K562 (cell line): ENCODE data around the gene EXTL1. TPM values are rescaled to one million over a fixed set of nuclear protein-coding genes. Genes with fewer than 3 reads are reported as not detected.
A peak's percentile ranks its signal among the peaks of the same experiment; 100 is the strongest.

ENCODE experiments used
- ADNP ChIP-seq: fragments of 200-800 bp; sonication (Bioruptor generic); IDR thresholded peaks from 2 replicates; pipeline ENCODE4 v1.6.1; 2016; ENCODE audit warnings: missing genetic modification characterization, missing compliant biosample characterization
- CBX1 ChIP-seq: sonication (generic); IDR thresholded peaks from 2 replicates; pipeline ENCODE4 v1.6.1; 2016; ENCODE audit warnings: antibody characterized with exemption, low read depth, mild to moderate bottlenecking
- CHD4 ChIP-seq: fragments of 200-600 bp; sonication (generic); IDR thresholded peaks from 3 replicates; pipeline ENCODE4 v1.6.1; 2012; ENCODE audit warnings: low read depth, mild to moderate bottlenecking, mixed read lengths, low read length, inconsistent platforms; ENCODE audit not compliant: insufficient read depth, insufficient replicate concordance, poor library complexity, severe bottlenecking
- HDAC2 ChIP-seq: fragments of 450-650 bp; IDR thresholded peaks from 2 replicates; pipeline ENCODE4 v1.6.1; 2016; ENCODE audit warnings: mild to moderate bottlenecking
- MGA ChIP-seq: fragments of 450-650 bp; IDR thresholded peaks from 2 replicates; pipeline ENCODE4 v1.6.1; 2016; ENCODE audit warnings: mild to moderate bottlenecking, moderate library complexity
- NFE2L1 ChIP-seq: fragments of 450-650 bp; IDR thresholded peaks from 2 replicates; pipeline ENCODE4 v1.6.1; 2016; ENCODE audit warnings: missing genetic modification characterization, low read depth, mild to moderate bottlenecking, missing compliant biosample characterization, moderate library complexity, borderline replicate concordance
- PTBP1 ChIP-seq: fragments of 200-400 bp; formaldehyde crosslinking; IDR thresholded peaks from 2 replicates; pipeline ENCODE4 v1.6.1; 2017; ENCODE audit warnings: low read depth, low read length
- RB1 ChIP-seq: fragments of 450-650 bp; IDR thresholded peaks from 2 replicates; pipeline ENCODE4 v1.6.1; 2017; ENCODE audit warnings: low read depth, mild to moderate bottlenecking
- RBM25 ChIP-seq: fragments of 200-400 bp; formaldehyde crosslinking; IDR thresholded peaks from 2 replicates; pipeline ENCODE4 v1.6.1; 2018; ENCODE audit warnings: low read length, low read depth, moderate library complexity; ENCODE audit not compliant: severe bottlenecking
- TARDBP ChIP-seq: fragments of 450-650 bp; IDR thresholded peaks from 2 replicates; pipeline ENCODE4 v1.6.1; 2016
- ZBTB12 ChIP-seq: fragments of 250-450 bp; sonication (Bioruptor Pico); IDR thresholded peaks from 2 replicates; pipeline ENCODE4 v1.4.0; 2020
- ZNF740 ChIP-seq, 3 experiments: fragments of 200-800 bp in 1 of 3; sonication (Bioruptor generic) in 1 of 3; sonication (generic) in 1 of 3; formaldehyde crosslinking in 1 of 3; IDR thresholded peaks; 2 replicates each; pipeline versions ENCODE4 v1.6.1 to v1.8.0; 2016 to 2022; ENCODE audit warnings: mild to moderate bottlenecking in 2 of 3, missing compliant biosample characterization in 2 of 3, missing genetic modification characterization in 2 of 3, missing genetic modification reagents in 1 of 3
- polyA plus RNA-seq, 8 experiments: library from polyadenylated mRNA; depleted of rRNA in 4 of 8; stranded (reverse) in 5 of 8; unstranded in 3 of 8; fragments of >200 nt; fragmentation: Nextera tagmentation in 2 of 8; fragmentation: Illumina TruSeq in 1 of 8; extraction: Ambion mirVana in 2 of 8; extraction: Trizol in 1 of 8; gene quantifications; 2 replicates each; pipeline versions ENCODE4 v1.2.1 to v1.2.3, GENCODE V29; 2011 to 2014; ENCODE audit warnings: inconsistent platforms in 1 of 8, missing spikeins in 1 of 8
- total RNA-seq, 7 experiments: library from RNA; depleted of rRNA in 6 of 7; stranded (reverse); fragments of >200 nt in 6 of 7; fragmentation: Illumina TruSeq in 2 of 7; extraction: Trizol in 2 of 7; gene quantifications; 2 replicates each; pipeline versions ENCODE4 v1.2.1 to v1.2.3, GENCODE V29; 2011 to 2021; ENCODE audit warnings: low replicate concordance in 1 of 7

Gene EXTL1
- total and polyA plus RNA-seq, 9 of the 15 experiments (the other 6 are each of a cell fraction or from before 2014, with no cell fraction given) = 0.04 to 0.23 (median 0.08) TPM; not detected in 3

GRCh38 chr1:26058052-26058595 is 36.5 kb downstream of the EXTL1 start (continued):
- TF ChIP-seq MGA (no peak), TARDBP (no peak), ZBTB12 (no peak), CHD4 (peak; percentile 73), PTBP1 (0 out of 2 replicates have a peak, but pooled peaks have one; percentile 42), RBM25 (peak; percentile 97), CBX1 (peak; percentile 64; the same call in 1 of the 2 replicates), HDAC2 (peak; percentile 40; the same call in 1 of the 2 replicates), ZNF740 (CRISPR knock-in tag; IDR thresholded peaks at IDR 0.05) (peak; percentile 92), ZNF740 (tag; IDR thresholded peaks at IDR 0.05) (peak in 1 of 2 experiments; percentile 80; a peak in 2 of 4 replicates), RB1 (no peak), NFE2L1 (tag) (no peak), ADNP (tag) (peak; percentile 91)
- TF ChIP-seq, all 486 proteins: peak for 11
